GM19438 (cell line): Measurements from ENCODE around the gene EHBP1.

Source experiments
- ATAC-seq: cut with Tn5 transposase; IDR thresholded peaks from one replicate; pipeline ENCODE4 v1.9.1; 2021; ENCODE audit warnings: low read depth; ENCODE audit not compliant: unreplicated experiment

Gene EHBP1

DNA sequence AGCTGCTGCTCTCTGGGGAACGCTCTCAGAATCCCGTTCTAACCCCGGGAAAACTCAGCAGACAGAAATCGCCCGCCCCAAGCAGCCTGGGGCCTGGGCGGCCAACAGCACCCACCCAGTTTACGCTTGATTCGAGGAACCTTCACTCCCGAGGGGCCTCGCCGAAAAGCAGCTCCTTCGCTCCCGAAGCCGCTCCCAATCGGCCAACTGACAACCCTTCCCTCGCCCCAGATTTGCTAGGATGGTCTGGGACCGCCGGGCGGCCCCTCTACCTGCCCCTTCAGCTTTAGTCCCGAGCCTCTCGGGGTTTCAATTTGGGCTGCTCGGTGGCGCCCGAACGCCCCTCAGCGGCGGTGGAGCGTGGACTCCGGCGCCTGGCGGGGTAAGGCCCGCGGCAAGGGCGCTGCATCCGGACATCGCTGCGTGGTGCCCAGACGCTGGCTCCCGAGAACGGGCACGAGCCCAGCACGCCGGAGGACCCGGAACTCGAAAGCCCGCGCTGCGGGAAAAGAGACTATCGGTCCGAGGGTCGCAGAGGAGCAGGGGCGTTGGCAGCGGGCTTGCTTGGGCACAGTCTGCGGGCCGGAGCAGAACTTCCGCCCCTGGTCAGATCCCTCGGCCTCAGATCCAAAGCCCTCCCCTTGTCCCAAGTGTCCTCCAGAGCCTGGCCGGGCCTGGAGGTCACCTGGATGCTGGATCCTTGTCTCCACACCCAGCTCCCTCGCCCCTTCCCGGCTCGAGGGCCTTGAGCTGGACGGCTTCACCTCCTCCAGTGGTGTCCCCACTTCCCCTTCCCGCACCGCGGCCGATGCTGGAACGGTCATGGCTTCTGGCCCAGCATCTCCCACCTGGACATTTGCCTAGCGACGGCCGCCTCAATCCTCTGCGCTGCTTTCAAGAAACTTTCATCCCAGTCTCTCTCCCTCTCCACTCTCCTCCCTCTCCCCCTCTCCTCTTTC lies 342.1 kb downstream of the EHBP1 start:
- no peak for ATAC-seq

DNA sequence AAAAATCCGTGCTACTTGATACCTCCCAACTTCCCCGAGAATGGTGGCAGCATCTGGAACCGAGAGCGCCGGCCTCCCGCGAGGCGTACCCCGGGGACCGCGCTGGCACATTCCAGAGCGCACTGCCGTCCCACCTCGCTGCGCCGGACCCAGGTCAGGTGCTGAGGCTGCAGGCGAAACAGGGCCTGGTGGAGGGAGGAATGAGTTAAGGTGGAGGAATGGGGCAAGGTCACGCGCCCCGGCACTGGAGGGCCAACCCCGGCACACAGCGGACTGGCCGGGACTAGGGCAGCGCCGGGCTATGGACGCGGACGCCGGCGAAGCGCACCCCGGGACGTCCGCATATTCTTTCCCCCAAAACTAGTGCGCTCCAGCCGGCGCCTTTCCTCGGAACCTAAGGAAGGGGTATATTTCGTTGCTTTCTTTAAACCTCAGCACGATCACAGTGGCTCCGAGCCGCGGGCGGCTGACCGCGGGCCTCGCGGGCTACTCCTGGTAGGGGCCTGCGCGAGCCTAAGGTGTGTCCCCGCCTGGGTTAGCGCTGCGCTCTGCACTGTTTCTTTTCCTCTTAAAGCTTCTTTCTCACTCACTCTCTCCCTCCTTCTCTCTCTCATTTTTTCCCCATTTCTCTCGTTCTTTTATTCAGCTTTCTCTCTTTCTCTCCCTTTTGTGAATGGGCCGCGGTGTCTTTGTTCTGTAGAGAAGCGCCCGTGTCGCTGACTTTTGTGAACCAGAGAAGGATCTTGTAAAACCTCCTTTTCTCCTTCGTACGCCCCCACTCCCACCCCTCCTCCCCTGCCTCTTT lies 343.1 kb downstream of the EHBP1 start:
- ATAC-seq = no peak

- no peak for ATAC-seq
These were observed 343.9 kb downstream of the EHBP1 start for GRCh38 chr2:63049211-63049969.

- ATAC-seq = no peak
These were observed 344.4 kb downstream of the EHBP1 start for GRCh38 chr2:63049970-63050333.

DNA sequence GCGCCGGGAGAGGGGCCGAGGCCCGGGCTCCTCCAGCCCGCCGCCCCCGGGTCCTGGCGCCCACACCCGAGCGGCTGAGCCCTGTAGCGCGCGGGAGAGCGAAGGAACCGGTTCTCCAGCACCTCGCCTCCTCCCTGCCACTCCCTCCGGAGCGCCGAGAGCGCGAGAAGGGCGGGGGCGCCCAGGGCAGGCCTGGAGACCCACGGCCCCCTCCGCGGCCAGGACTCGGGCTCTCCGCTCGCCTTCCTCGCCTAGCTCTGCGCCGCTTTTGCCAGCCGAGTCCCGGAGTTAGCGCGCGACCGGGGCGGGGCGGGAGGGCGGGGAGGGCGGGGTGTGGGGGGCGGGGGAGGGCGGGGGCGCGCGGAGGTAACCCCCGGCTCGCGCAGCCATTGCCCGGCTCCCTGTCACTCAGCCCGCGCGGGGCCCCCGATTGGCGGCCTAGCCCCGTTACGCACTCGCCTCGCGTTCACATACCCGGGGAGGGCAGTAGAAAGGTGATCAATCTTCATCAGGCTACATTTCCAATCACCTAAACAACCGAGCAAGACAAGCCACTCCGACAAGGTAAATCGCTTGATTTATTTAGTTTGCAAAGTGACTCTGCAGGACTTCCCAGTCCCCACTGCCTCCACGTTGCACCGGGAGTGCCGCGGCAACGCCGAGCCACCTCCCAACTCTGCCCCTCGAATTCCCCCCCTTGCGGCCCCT lies 345.0 kb downstream of the EHBP1 start, which contains the start of gene OTX1:
OTX1 (plus strand) TSS at position 497 of the 708 bp plus-strand sequence. CDS start 2,161 bp downstream, outside the sequence.
- ATAC-seq = peak; percentile 67

DNA sequence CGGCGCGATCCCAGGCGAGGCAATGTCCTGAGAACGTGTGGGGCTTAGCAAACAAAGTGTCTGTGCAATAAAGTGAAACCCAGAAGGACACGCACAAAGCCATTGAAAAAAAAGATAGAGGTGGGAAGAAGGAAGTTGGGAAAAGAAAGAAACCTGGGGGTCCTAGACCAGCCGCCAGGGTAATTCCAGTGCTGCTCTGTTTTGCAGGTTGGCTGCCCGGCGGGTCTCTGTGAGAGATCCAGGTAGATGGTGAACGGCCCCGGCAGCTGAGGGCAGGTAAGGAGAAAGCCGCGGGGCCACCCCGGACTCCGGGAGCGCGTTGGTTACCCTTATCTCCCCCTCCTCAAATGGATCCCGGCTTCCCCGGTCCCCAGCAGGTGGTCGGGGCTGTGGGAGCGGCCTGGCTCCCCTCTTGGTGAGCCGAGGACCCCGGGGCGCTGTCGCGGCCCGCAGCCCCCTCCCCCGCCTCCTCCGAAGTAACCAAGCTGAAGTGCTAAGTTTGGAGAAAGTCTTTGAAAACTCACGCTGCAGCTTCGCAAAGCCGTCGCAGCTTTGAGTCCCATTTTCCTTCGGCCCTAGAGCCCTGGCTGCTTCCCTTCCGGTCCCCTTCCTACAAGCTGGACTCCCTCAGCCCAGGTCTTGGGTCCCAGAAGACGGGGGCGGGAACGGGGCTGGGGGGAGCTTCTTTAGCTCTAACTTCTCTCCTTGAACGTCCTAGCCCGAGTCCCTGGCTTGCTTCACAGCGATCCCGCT lies 345.7 kb downstream of the EHBP1 start:
- ATAC-seq = no peak

GRCh38 chr2:63051795-63052333 lies 346.4 kb downstream of the EHBP1 start:
- ATAC-seq = no peak

DNA sequence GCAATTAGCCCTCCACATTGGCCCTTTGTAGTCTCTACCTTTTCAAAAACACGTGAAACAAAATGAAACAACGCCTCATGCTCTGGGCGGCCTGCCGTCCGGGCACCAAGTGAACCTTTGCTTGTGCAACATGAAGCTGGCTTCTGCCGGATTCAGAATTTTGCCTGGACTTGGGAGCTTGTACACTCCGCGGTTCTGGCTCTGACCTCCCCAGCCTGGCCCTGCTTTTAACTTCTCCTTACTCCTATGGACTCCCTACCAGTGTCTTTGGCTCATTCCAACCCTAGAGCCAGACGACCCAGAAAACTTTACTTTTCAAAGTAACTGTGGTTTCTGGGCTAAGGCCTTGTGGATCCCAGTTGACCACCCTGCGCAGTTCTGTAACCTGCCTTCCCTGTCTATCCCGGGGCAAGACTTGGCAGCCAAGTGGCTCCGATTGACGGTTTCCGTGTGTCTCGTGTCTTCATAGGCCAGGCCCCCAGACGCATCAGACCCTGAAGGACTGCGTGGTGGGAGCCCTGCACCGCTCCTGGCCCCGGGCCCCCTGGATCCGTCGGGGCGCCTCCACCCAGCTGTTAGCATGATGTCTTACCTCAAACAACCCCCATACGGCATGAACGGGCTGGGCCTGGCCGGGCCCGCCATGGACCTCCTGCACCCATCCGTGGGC lies 347.0 kb downstream of the EHBP1 start:
- ATAC-seq = no peak

DNA sequence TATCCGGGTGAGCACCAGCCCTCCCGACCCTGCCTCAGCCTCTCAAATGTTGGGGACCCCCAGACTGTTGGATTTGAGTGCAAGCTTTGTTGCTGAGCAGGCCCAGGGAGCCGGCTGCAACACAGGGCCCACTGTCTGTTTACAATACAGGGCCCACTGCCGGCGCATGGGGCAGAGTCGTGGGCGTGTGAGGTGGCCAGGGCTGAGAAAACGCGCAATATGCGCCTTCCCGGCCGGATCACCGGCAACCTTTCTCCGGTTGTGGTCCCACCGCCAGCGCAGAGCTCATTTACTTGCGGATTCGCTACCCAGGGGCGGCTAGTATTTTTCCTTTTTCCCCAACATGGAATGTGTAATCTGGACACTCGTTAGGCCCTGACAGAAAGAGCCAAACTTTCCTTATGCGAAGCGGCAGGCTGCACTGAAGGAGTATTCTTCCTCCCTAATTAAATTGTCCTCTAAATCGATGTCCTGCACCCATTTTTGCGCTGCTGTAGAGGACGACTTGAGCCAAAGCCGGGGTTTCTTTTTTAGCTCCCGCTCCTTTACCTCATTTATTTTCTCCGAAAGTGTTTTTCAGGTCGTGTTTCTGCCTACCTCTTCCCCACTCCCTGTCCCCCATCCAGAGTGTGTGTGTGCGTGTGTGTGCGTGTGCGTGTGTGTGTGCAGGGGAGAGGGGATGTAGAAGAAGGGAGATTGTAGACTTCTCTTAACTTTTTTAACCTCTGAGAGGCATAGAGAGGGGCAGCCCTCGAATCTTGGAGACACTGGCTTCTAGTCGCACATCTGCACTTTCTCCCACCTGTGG lies 347.8 kb downstream of the EHBP1 start:
- ATAC-seq = no peak

DNA sequence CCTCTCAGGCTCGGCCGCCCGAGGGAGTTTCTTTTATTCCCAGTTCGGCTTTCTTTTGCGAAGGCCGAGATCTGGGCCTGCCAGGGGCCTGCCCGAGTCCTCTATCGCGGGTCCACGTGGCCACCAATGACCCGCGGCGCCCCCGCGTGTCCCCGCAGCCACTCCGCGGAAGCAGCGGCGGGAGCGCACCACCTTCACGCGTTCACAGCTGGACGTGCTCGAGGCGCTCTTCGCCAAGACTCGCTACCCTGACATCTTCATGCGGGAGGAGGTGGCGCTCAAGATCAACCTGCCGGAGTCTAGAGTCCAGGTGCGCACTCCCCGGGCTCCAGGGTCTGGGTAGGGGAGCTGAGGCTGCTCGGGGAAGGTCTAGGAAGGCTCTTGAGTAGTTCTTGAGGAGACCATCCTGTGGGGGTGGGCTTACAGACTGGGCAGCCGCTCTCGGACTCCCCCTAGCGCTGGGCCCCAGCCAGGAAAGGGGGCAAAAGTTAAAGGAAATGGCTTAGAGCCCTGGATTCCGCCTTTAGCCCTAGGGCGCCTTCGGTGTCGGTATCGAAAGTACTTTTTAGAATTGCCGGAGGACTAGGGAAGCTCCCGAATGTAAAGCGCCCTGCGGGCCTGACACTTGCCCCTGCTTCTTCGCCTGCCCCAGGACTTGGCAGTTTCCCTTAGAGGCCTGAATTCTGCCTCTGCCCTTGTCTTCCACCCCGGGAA lies 348.5 kb downstream of the EHBP1 start:
- ATAC-seq = no peak

DNA sequence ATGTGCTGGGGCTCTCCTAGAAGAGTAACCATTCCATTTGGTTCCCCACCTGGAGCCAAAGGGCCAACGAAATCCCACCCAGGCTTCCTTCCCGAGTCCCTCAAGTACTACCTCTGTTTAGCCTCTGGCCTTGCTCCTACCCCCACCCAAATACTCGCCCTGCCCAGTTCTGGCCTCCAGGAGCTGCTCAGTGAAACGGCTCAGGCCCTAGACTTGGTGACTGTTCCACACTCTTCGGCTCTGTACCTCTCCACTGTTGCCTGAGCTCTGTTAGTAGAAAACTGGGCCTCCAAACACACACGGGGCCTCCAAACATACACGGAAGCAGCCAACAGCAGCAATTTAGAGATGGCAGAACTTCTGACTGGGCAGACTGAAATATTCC lies 349.3 kb downstream of the EHBP1 start:
- ATAC-seq = no peak

GRCh38 chr2:63055226-63056106 lies 350.0 kb downstream of the EHBP1 start:
- no peak for ATAC-seq

- no peak for ATAC-seq
These were observed 350.9 kb downstream of the EHBP1 start for GRCh38 chr2:63056107-63057050.

- ATAC-seq = no peak
These were observed 352.0 kb downstream of the EHBP1 start for GRCh38 chr2:63057249-63058143.
